HepG2 (cell line): ENCODE measurements around the gene MED4. TPM values are rescaled to one million over a fixed set of nuclear protein-coding genes. Genes with fewer than 3 reads are reported as not detected.

Source experiments
- AFF4 ChIP-seq: sonication (generic); formaldehyde crosslinking; IDR thresholded peaks from 2 replicates; pipeline ENCODE4 v1.4.0; 2020; ENCODE audit warnings: missing genetic modification reagents
- AHR ChIP-seq: IDR thresholded peaks from 2 replicates; pipeline ENCODE4 v1.6.1; 2018; ENCODE audit warnings: missing genetic modification reagents, missing compliant biosample characterization
- AKAP8 ChIP-seq: sonication (generic); formaldehyde crosslinking; IDR thresholded peaks from 2 replicates; pipeline ENCODE4 v1.5.1; 2020; ENCODE audit warnings: mild to moderate bottlenecking, missing genetic modification reagents
- FOXK1 ChIP-seq: sonication (generic); formaldehyde crosslinking; IDR thresholded peaks from 2 replicates; pipeline ENCODE4 v1.4.0; 2020; ENCODE audit warnings: low read depth, missing genetic modification reagents, borderline replicate concordance
- KLF12 ChIP-seq: sonication (generic); formaldehyde crosslinking; IDR thresholded peaks from 2 replicates; pipeline ENCODE4 v1.4.0; 2020; ENCODE audit warnings: missing genetic modification reagents, borderline replicate concordance
- NR0B2 ChIP-seq: sonication (generic); formaldehyde crosslinking; IDR thresholded peaks from 2 replicates; pipeline ENCODE4 v1.4.0; 2020; ENCODE audit warnings: mild to moderate bottlenecking, missing genetic modification reagents
- PBX3 ChIP-seq: sonication (generic); formaldehyde crosslinking; IDR thresholded peaks from 2 replicates; pipeline ENCODE4 v1.8.1; 2023; ENCODE audit warnings: missing genetic modification reagents, inconsistent platforms, borderline replicate concordance
- POGZ ChIP-seq: sonication (generic); formaldehyde crosslinking; IDR thresholded peaks from 2 replicates; pipeline ENCODE4 v1.4.0; 2020; ENCODE audit warnings: mild to moderate bottlenecking, missing genetic modification reagents
- REST ChIP-seq, 2 experiments: IDR thresholded peaks; 2 replicates each; pipeline ENCODE4 v1.6.1; 2011 to 2012; ENCODE audit warnings: low read length in 2 of 2, borderline replicate concordance in 1 of 2, low read depth in 1 of 2, mild to moderate bottlenecking in 1 of 2, moderate library complexity in 1 of 2
- YY1 ChIP-seq: IDR thresholded peaks from 2 replicates; pipeline ENCODE4 v1.6.1; 2011; ENCODE audit warnings: low read length, low read depth, moderate library complexity, mild to moderate bottlenecking; ENCODE audit not compliant: insufficient read depth, insufficient replicate concordance
- ZNF138 ChIP-seq: sonication (generic); formaldehyde crosslinking; IDR thresholded peaks from 2 replicates; pipeline ENCODE4 v1.5.0; 2020; ENCODE audit warnings: mild to moderate bottlenecking, low read depth, missing genetic modification reagents
- ZNF333 ChIP-seq: sonication (generic); formaldehyde crosslinking; IDR thresholded peaks from 2 replicates; pipeline ENCODE4 v1.4.0; 2020; ENCODE audit warnings: mild to moderate bottlenecking, missing genetic modification reagents, borderline replicate concordance
- ZNF513 ChIP-seq: sonication (generic); formaldehyde crosslinking; conservative IDR thresholded peaks from 2 replicates; pipeline ENCODE4 v1.5.0; 2020; ENCODE audit warnings: missing genetic modification reagents
- ZNF557 ChIP-seq: sonication (generic); formaldehyde crosslinking; IDR thresholded peaks from 2 replicates; pipeline ENCODE4 v1.4.0; 2020; ENCODE audit warnings: missing genetic modification reagents
- ZNF678 ChIP-seq: sonication (generic); formaldehyde crosslinking; IDR thresholded peaks from 2 replicates; pipeline ENCODE4 v1.4.0; 2020; ENCODE audit warnings: mild to moderate bottlenecking, missing genetic modification reagents
- ZNF720 ChIP-seq: sonication (generic); formaldehyde crosslinking; IDR thresholded peaks from 2 replicates; pipeline ENCODE4 v1.4.0; 2020; ENCODE audit warnings: missing genetic modification reagents
- polyA plus RNA-seq, 8 experiments: library from polyadenylated mRNA; depleted of rRNA in 3 of 8; stranded (reverse) in 7 of 8; unstranded in 1 of 8; fragments of >200 nt; fragmentation: Illumina TruSeq in 4 of 8; extraction: Trizol in 4 of 8; gene quantifications; 2 replicates each; pipeline versions ENCODE4 v1.2.1 to v1.2.3, GENCODE V29; 2011 to 2016; ENCODE audit warnings: low read depth in 4 of 8, missing spikeins in 1 of 8, mixed read lengths in 1 of 8; ENCODE audit not compliant: insufficient read depth in 1 of 8
- total RNA-seq, 5 experiments: library from RNA; depleted of rRNA; stranded (reverse); fragments of >200 nt; fragmentation: Illumina TruSeq; extraction: Trizol; gene quantifications; 2 replicates each; pipeline ENCODE4 v1.2.3, GENCODE V29; 2016; ENCODE audit warnings: low read depth in 1 of 5

MED4 gene
- total and polyA plus RNA-seq, 2 of the 13 experiments (the other 11 are each of a cell fraction or from before 2014, with no cell fraction given), result 49.4 to 57.8 TPM

- TF ChIP-seq AFF4 (CRISPR knock-in tag) (no peak), ZNF333 (CRISPR knock-in tag) (peak; percentile 57; the same call in 1 of the 2 replicates), NR0B2 (CRISPR knock-in tag) (0 out of 2 replicates have a peak, but pooled peaks have one; percentile 20), ZNF720 (CRISPR knock-in tag) (no peak), ZNF557 (CRISPR knock-in tag) (0 out of 2 replicates have a peak, but pooled peaks have one; percentile 66), ZNF513 (no peak), YY1 (peak; percentile 97), POGZ (peak; percentile 100), AHR (CRISPR knock-in tag) (peak; percentile 88), KLF12 (no peak; the same call in 1 of the 2 replicates), REST (IDR thresholded peaks at IDR 0.05; ENCODE audit: borderline replicate concordance in 1 of 2, low read depth in 1 of 2, low read length in 2 of 2) (no peak; a peak in 1 of 4 replicates), AKAP8 (CRISPR knock-in tag) (no peak), ZNF678 (CRISPR knock-in tag) (no peak), PBX3 (CRISPR knock-in tag) (0 out of 2 replicates have a peak, but pooled peaks have one; percentile 23), FOXK1 (CRISPR knock-in tag) (peak; percentile 90; the same call in 1 of the 2 replicates), ZNF138 (CRISPR knock-in tag) (peak; percentile 60; the same call in 1 of the 2 replicates)
These were observed at the start of gene MED4 (continued) for GRCh38 chr13:48094781-48095502.
